Stomach (tissue), 4 donors: ENCODE data around the gene SEC61B.

Source experiments
- POLR2AphosphoS5 ChIP-seq, 3 donors: sonication (generic); formaldehyde crosslinking; IDR thresholded peaks; one replicate each; pipeline ENCODE4 v1.6.1; 2016; ENCODE audit warnings: antibody characterized with exemption in 3 of 3
- TF ChIP-seq, protein P1 (sequence below), 7 experiments: fragments of 450-650 bp in 4 of 7; fragments of 200-600 bp in 3 of 7; sonication (generic) in 3 of 7; IDR thresholded peaks; one replicate each; pipeline ENCODE4 v1.5.1; 2016 to 2019; ENCODE audit warnings: antibody characterized with exemption in 7 of 7, control low read depth in 2 of 7, mild to moderate bottlenecking in 1 of 7

DNA sequence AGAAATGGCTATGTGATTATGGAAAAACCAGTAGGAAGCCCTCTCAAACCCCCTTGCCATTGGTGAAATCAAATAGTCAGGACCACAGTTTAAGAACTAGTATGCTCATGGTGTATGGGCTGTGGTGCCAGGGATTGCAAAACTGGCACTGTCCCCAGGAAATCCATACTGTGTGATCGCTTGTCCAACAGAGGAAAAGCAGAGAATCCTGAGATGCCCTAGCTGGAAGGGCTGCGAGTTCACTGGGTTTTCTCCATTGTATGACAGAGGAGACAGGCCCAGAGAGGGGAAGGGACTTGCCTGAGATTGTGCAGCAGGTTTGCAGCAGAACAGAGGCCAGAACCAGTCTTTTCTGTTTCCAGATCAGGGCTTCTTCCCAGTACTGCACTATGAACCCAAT is 12.5 kb downstream of the SEC61B start:
- TF ChIP-seq, protein P1, sequence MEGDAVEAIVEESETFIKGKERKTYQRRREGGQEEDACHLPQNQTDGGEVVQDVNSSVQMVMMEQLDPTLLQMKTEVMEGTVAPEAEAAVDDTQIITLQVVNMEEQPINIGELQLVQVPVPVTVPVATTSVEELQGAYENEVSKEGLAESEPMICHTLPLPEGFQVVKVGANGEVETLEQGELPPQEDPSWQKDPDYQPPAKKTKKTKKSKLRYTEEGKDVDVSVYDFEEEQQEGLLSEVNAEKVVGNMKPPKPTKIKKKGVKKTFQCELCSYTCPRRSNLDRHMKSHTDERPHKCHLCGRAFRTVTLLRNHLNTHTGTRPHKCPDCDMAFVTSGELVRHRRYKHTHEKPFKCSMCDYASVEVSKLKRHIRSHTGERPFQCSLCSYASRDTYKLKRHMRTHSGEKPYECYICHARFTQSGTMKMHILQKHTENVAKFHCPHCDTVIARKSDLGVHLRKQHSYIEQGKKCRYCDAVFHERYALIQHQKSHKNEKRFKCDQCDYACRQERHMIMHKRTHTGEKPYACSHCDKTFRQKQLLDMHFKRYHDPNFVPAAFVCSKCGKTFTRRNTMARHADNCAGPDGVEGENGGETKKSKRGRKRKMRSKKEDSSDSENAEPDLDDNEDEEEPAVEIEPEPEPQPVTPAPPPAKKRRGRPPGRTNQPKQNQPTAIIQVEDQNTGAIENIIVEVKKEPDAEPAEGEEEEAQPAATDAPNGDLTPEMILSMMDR (IDR thresholded peaks at IDR 0.05) = no peak
- TF ChIP-seq POLR2AphosphoS5 (IDR thresholded peaks at IDR 0.05) = no peak
